ENCODE data around the gene SMIM11.
"Not testable (repeated sequence)": the region's sequence is repeated elsewhere in the genome, so short reads cannot be mapped to it uniquely, and the experiment has no call there.

The SMIM11 gene

DNA sequence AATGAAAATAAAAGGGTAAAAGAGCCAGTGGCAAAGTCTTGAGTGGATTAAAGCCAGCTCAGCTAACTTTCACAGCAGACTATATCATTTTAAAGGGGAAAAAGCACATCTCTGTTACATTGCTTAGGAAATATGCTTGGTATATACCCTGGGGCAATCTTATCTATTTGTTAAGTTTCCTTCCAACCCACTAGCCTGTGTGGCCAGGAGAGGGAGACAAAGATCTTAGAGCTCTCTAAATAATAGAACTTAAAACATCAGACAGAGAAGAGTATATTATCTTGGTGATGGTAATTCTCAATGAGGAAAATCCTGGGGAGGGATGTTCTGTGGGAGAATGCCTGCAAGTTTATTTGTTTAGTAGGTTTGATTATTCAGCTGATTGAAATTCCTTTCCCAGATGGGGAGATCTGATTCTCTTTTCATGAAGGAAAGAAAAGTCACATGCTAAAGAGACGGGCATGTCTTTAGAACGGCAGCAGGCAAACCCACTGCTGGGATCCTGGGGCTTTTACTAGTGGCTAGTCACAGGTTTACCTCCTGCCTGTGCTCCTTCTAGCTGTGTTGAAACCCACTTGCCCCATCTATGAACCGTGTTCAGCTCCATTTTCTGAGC, 7.9 kb upstream of the SMIM11 start:
- Mint-ChIP-seq H3K4me1 (no peaks in the 10 kb centered on the region), H3K4me3 (no peak overlapping the region), H3K27ac (no peak overlapping the region), H3K27me3 (peaks cover 5% of the 10 kb centered on the region), H3K36me3 (no peaks in the 10 kb centered on the region), H3K9me3 (no peaks in the 10 kb centered on the region)

DNA sequence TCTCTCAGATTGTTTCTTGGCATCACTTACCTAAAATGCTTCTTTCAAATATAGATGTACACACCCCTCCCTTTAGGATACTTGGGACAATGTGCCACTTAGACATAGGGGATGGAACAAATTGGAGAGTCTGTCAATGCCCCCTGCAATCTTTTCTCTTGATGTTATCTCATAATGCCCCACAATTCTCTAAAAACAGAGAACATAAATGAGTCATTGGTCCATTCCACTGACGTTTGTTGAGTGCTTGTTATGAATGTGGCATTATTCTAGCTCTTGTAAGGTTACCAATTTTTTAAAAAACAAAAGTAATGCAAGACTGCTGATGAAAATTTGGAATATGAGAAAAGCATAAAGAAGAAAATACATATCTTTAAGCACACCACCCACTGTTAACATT, 5.6 kb upstream of the SMIM11 start:
- Mint-ChIP-seq H3K27ac (no peak overlapping the region), H3K9me3 (no peaks in the 10 kb centered on the region), H3K4me1 (no peaks in the 10 kb centered on the region), H3K36me3 (no peaks in the 10 kb centered on the region), H3K27me3 (peaks cover 5% of the 10 kb centered on the region), H3K4me3 (no peak overlapping the region)

DNA sequence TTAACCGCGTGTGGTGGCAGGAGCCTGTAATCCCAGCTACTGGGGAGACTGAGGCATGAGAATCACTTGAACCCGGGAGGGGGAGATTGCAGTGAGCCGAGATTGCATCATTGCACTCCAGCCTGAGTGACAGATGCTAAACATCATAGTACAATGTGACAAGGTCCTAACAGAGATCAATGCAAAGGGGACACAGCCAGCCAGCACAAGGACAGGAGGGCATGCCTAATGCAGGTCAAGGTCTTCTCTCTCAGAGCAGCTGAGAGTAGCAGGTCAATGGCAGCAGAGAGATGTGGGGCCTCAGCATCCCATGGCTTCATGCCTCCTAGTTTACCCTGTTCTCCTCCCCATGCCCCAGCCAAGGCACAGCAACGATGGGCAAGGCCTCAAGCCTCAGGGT, 3.0 kb upstream of the SMIM11 start:
- Mint-ChIP-seq H3K36me3 (no peaks in the 10 kb centered on the region), H3K4me3 (no peak overlapping the region), H3K27ac (no peak overlapping the region), H3K27me3 (peaks cover 5% of the 10 kb centered on the region), H3K9me3 (no peaks in the 10 kb centered on the region), H3K4me1 (no peaks in the 10 kb centered on the region)

DNA sequence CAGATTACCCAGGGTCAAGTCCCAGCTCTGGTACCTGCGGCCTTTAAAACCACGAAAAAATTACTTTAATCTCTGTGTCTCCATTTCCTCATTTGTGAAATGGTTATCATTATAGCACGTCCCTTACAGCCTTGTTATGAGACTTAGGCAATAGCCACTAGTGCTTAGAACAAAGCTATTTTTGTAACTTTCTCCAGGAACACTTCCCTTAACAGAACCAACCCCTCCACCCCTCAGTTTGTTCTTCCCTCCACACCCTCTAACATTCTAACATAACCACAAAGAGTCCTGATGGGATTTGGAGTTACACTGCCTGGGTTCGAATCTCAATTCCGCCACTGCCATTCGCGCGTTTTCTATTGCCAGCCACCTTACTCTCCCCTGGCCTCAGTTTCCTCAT, 845 bp upstream of the SMIM11 start:
- H3K27me3 Mint-ChIP-seq, H3K27ac Mint-ChIP-seq, H3K4me1 Mint-ChIP-seq, H3K9me3 Mint-ChIP-seq, H3K36me3 Mint-ChIP-seq, H3K4me3 Mint-ChIP-seq: not testable (repeated sequence)

DNA sequence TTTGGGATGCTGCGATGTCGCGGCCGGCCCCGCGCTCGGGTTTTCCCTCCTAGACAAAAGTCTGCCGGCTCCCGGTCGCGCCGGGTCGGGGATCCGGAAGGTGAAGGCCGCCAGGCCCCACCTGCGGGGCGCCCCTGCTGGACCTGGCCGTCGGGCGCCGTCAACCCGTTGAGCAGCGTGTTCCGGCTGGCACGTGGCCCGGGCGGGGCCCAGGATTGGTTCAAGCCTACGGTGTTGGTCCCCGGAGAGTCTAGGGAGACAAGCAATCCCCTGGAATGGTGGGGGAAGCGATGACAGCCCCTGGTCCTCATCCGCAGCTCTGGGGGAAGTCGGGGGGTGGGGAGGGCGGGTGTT, 289 bp downstream of the SMIM11 start:
- not testable (repeated sequence) for H3K27ac Mint-ChIP-seq, H3K36me3 Mint-ChIP-seq, H3K27me3 Mint-ChIP-seq, H3K9me3 Mint-ChIP-seq, H3K4me3 Mint-ChIP-seq, H3K4me1 Mint-ChIP-seq

DNA sequence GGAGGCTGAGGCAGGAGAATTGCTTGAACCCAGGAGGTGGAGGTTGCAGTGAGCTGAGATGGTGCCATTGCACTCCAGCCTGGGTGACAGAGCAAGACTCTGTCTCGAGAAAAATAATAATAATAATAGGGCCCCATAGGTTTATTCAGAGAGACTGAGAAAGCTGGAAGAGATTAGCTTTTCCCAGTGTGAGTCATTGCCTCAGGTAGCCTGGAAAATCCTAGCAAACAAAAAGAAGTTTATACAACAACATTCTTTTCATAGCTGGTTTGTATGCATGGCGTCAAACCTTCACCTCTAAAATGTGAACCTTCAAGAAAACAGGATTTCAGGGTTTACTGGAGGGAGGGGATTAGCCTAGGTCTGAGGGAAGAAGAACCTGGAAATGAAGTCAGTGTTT, 7.8 kb downstream of the SMIM11 start:
- not testable (repeated sequence) for H3K36me3 Mint-ChIP-seq, H3K4me3 Mint-ChIP-seq, H3K27ac Mint-ChIP-seq, H3K27me3 Mint-ChIP-seq, H3K9me3 Mint-ChIP-seq, H3K4me1 Mint-ChIP-seq

DNA sequence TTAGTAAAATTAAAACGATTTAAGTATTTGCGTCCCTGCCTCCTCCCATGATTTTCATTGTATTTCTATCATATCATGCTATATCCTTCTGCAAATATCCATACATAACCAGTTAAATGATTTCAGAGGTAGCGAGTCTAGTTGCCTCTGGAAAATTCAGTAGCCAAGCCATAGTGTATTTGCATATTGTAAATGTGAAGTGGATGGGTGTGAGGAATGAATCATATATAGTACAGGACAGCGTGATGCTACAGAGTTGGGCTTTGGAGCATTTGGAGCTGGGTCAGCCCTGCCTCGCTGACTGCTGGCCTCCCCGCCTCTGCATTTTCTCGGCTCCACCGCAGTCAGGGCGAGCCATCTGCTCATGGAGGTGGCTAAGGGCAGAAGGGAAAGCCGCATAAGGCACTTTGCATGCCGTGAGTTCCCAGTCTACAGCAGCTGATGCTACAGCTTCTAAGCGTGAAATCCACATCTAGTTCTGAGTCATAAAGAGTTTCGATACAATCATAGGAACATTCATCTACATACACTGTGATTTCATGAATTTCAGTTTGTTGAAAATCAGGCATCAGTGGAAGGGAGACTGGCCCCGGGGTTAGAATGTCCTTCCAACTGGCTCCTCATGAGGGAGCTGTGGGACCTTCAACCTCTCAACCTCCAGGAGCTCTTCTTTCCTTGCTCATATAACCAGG, 8.6 kb downstream of the SMIM11 start:
- H3K36me3 Mint-ChIP-seq, H3K4me3 Mint-ChIP-seq, H3K27ac Mint-ChIP-seq, H3K27me3 Mint-ChIP-seq, H3K4me1 Mint-ChIP-seq, H3K9me3 Mint-ChIP-seq: not testable (repeated sequence)

DNA sequence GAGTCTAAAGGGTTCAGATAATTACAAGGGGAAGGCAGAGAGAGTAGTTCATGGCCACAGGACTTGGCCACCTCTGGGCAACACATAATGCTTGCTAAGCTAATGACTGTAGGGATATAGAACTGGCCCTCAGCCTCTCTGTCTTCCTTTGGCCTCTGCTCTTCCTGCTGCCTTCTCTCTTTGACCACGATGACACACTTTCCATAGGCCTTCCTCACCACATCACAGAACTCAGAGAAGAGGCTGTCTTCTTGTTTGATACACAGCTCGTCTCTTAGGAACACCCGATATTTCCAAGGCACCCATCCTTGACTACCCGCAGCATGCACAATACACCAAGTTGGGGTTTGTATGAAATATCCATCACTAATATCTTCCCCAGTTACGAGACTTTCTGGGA, 25.2 kb downstream of the SMIM11 start:
- H3K36me3 Mint-ChIP-seq, H3K27ac Mint-ChIP-seq, H3K4me3 Mint-ChIP-seq, H3K4me1 Mint-ChIP-seq, H3K27me3 Mint-ChIP-seq, H3K9me3 Mint-ChIP-seq: not testable (repeated sequence)

DNA sequence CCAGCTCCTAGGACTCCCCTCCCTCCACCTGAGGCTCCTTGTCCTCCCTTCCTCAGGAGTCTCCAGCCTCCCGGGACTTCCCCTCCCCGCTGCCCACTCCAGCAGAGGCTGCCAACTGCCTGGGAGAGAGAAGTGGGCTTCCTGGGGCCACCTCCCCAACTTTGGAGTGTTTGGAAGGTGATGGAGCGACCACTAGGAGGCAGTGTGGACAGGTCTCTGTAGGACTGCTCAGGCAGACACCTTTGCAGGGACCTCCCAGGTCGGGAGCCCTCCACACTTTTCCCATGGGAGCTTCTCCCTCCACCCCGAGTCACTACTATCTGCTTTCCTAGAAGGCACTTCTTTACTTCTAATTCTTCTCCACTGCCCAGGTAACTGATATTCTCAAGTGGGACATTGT, 29.4 kb downstream of the SMIM11 start:
- H3K36me3 Mint-ChIP-seq, H3K4me1 Mint-ChIP-seq, H3K27ac Mint-ChIP-seq, H3K9me3 Mint-ChIP-seq, H3K4me3 Mint-ChIP-seq, H3K27me3 Mint-ChIP-seq: not testable (repeated sequence)

DNA sequence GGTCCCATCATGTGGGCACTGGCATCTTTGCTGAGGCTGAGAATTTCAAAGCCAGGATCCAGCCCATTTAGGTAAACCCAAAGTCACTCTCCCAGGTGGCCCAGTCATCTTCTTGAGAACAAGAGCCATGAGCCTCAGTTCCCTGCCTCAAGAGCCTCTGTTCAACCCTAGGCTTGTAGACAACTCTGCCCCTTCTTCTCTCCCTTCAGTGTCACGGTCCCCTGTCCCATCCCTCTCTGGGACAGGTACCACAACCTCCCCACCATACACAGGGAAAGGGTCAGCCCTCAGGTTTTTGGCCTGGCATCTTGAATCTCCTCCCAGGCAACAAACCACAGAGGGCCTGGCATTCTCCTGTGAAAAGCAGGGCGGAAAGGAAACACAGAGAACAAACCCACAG, 30.4 kb downstream of the SMIM11 start:
- not testable (repeated sequence) for H3K27ac Mint-ChIP-seq, H3K4me3 Mint-ChIP-seq, H3K36me3 Mint-ChIP-seq, H3K27me3 Mint-ChIP-seq, H3K9me3 Mint-ChIP-seq, H3K4me1 Mint-ChIP-seq

DNA sequence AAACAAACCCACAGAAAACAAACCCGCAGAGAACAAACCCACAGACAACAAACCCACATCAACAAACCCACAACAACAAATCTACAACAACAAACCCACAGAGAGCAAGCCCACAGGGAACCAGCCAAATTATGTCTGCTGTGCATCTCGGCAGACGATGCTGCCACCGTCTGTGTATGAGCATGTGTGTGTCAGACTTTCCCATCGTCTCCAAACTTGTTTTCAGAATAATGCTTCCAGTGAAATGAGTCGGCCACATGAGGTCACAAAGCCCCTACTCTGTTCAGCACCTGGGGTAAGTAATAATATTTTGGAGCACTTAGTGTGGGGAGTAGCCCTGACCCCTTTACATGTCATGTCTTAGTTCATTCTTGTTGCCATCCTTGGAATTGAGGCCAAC, 30.8 kb downstream of the SMIM11 start:
- not testable (repeated sequence) for H3K36me3 Mint-ChIP-seq, H3K4me3 Mint-ChIP-seq, H3K27me3 Mint-ChIP-seq, H3K27ac Mint-ChIP-seq, H3K4me1 Mint-ChIP-seq, H3K9me3 Mint-ChIP-seq

DNA sequence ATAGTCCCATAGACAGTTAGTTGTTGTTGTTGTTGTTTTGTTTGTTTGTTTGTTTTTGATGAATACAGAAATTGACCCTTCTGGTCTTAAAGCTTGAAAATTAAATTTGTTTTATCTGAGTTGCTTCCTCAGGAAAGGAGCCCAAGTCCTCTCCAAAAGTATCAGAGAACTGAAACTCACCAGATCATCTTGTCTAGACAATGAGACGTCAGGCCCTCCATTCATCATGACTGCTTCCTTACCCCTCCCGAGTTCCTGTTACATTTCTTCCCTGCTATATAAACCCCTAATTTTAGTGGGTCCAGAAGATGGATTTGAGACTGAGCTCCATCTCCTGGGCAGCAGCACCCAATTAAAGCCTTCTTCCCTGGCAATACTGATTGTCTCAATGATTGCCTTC, 31.4 kb downstream of the SMIM11 start:
- not testable (repeated sequence) for H3K4me3 Mint-ChIP-seq, H3K27me3 Mint-ChIP-seq, H3K36me3 Mint-ChIP-seq, H3K9me3 Mint-ChIP-seq, H3K27ac Mint-ChIP-seq, H3K4me1 Mint-ChIP-seq

DNA sequence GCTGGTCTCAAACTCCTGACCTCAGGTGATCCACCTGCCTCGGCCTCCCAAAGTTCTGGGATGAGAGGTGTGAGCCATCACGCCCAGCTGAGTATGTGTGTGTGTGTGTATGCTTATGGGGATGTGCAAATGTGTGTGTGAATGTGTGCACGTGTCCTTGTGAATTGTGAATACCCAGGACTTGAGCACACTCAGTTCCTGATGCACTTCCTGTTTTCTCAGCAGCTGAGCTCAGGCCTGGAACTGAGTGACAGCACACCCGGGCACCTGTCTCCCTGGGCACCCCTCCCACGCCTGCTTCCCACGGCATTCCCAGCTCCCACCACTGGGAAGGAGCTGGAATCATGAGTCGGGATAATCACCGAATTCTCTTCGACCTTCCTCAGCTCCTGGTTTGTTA, 32.0 kb downstream of the SMIM11 start:
- H3K9me3 Mint-ChIP-seq, H3K36me3 Mint-ChIP-seq, H3K4me1 Mint-ChIP-seq, H3K27ac Mint-ChIP-seq, H3K4me3 Mint-ChIP-seq, H3K27me3 Mint-ChIP-seq: not testable (repeated sequence)

DNA sequence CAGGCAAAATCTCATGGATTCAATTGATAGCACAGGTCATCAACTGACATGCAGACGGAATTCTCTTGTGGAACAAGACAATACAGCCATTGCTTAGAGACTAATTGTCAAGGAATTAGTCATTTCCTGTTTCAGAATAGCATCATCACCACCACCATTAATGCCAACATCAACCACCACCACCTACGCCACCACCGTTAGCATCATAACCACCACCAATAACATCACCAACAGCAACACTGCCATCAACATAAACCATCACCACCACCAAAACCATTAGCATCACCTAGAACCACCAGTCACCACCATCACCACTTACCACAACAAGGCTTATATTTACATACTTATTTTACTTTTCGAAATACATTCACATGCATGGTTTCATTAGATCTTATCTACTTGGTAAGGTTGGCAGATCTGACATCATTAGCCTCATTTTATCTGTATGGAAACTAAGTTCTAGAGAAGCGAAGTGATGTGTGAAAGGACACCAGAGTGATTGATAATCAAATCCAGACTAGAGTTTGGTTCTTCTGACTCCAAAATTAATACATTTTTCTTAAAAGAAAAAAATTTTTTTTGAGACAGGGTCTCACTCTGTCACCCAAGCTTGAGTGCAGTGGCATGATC, 42.3 kb downstream of the SMIM11 start:
- H3K4me3 Mint-ChIP-seq, H3K4me1 Mint-ChIP-seq, H3K9me3 Mint-ChIP-seq, H3K36me3 Mint-ChIP-seq, H3K27me3 Mint-ChIP-seq, H3K27ac Mint-ChIP-seq: not testable (repeated sequence)

DNA sequence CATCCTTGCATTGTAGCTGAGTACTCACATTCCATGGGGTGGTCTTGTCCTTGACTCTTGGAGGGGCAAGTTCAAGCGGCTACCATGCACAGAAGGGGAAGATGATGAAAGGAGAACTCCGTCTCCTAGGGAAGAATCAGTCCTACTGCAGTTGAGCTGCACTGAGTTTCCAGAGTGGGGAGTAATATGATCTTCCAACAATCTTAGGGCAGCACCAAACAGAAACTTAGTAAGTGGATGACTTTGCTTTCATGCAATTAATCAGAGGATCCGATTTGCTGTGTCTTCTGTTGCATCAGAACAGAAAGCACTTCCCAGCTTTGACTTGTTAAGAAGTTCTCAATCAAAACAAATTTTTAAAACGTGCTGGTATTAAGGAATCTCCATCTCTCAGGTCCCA, 48.5 kb downstream of the SMIM11 start, which contains the start of gene SMIM34:
SMIM34 (minus strand) TSS at position 147 of the 400 bp plus-strand sequence; CDS start at position 35, 112 bp downstream.
- not testable (repeated sequence) for H3K4me3 Mint-ChIP-seq, H3K27ac Mint-ChIP-seq, H3K27me3 Mint-ChIP-seq, H3K36me3 Mint-ChIP-seq, H3K9me3 Mint-ChIP-seq, H3K4me1 Mint-ChIP-seq

DNA sequence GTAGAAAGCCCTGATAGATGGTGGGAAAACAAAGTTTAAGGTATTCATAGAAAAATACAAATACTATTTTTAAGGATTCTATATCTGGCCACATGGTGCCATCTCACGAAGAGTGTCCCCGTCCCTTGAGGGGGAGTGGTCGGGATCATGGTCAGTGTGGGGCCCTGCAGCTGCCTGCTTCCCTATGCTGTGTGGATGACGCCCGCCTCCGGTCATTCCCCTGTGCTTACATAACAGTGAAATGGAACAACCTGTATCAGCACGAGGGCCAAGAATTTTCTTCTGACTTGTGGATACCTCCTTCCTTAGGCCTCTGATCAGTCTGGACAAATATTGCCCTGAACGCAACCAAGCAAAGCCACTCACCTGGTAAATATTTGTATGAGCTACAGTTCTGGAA, 52.0 kb downstream of the SMIM11 start:
- not testable (repeated sequence) for H3K4me1 Mint-ChIP-seq, H3K27ac Mint-ChIP-seq, H3K36me3 Mint-ChIP-seq, H3K4me3 Mint-ChIP-seq, H3K9me3 Mint-ChIP-seq, H3K27me3 Mint-ChIP-seq

DNA sequence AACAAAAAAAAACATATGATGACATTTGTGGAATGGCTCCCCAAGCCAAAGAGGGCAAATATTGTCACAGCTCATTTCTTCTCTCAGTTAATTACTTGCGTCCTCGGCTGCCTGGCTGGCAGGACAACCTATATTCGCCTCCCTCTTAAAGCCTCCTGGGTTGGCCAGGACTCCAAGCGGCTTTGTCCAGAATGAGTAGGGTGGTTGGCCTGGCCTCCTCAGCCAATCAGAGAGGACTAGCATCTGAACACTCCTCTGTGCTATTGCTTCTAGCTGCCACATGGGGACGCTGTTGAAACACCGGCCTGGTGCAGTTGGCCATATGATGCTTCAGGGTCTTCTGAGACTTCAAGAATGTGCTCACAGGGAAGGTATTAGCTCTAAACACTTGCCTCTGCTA, 53.1 kb downstream of the SMIM11 start:
- not testable (repeated sequence) for H3K4me3 Mint-ChIP-seq, H3K27me3 Mint-ChIP-seq, H3K27ac Mint-ChIP-seq, H3K36me3 Mint-ChIP-seq, H3K4me1 Mint-ChIP-seq, H3K9me3 Mint-ChIP-seq

Data from activated naive CD4-positive, alpha-beta T cell treated with anti-CD3 and anti-CD28 coated beads, Interleukin-2, amount 50 U/mL, for 24 hours (primary cell).